ENCODE results near the gene TRIP4.
"Not testable (repeated sequence)": the region's sequence is repeated elsewhere in the genome, so short reads cannot be mapped to it uniquely, and the experiment has no call there.

Gene TRIP4

GRCh38 chr15:64381000-64381751 is 6.5 kb upstream of the TRIP4 start, which contains the start of gene PCLAF:
Gene PCLAF (minus strand): TSS chr15:64381441. CDS start chr15:64381371, 70 bp downstream.
- peak; percentile 79 for DNase-seq

DNA sequence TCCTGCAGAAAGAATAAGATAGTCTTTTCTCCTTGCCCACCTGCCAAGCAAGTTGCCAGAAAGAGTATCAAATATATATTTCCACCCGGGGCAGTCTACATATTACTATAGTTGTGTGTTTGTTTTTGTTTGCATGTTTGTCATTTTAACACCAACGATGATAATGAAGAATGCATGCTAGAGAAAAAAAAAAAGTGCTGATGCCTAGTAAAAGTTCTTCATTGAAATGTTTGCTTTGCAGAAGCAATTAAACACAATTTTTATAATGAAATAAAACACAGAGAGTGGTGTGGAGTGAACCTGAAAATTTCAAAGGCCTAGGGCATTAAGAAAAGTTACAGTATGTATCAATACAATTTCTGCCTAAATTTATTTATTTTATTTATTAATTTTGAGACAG is 3.9 kb upstream of the TRIP4 start:
- no peak for DNase-seq

GRCh38 chr15:64386291-64386690 is 1.3 kb upstream of the TRIP4 start:
- DNase-seq: no peak

- no peak for DNase-seq
Observed at GRCh38 chr15:64389036-64389435, 1.4 kb downstream of the TRIP4 start.

DNA sequence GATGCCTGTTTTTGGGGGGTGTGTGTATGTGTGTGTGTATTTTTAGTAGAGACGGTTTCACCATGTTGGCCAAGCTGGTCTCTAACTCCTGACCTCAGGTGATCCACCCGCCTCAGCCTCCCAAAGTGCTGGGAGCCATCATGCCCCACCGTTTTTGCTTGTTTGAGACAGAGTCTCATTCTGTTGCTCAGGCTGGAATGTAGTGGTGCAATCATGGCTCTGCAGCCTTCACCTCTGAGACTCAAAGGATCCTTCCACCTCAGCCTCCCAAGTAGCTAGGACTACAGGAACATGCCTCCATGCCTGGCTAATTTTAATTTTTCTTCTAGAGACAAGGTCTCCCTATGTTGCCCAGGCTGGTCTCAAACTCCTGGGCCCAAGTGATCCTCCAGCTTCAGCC is 4.8 kb downstream of the TRIP4 start:
- DNase-seq: not testable (repeated sequence)

GRCh38 chr15:64396789-64397188 is 9.2 kb downstream of the TRIP4 start:
- no peak for DNase-seq

- DNase-seq: no peak
Observed at GRCh38 chr15:64398575-64398974, 10.9 kb downstream of the TRIP4 start.

DNA sequence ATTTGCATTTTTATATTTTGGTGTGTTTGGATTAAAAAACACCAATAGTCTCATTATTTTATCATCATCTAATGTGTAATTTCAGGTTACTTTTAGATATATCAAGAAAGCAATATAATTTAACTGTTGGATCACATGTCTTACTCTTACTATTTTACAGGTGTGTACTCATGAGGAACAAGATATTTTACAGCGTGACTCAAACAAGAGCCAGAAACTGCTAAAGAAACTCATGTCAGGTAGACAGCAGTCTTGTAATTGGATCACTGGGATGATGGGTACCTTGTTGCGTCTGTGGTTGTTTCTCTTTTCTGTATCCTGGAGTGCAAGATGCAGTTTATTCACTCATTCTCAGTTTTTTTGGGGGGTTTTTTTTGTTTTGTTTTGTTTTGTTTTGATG is 12.9 kb downstream of the TRIP4 start:
- DNase-seq: no peak

DNA sequence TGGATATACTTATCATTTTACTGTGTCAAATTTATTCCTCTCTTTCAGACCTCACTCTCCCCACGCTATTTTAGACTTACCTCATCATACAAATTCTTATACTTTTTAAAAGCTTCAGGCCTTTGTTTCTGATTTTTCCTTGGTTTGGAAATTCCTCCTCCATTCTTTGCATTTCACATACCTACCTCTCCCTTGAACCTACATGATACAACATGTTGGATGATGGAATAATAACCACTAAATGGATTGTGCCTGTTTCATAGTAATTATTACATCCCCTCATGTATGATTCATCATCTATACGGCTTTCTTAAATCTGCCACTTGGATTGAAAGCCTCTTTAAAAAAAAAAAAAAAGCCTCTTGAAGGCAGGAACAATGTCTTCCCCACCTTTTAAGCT is 24.6 kb downstream of the TRIP4 start:
- DNase-seq: no peak

DNA sequence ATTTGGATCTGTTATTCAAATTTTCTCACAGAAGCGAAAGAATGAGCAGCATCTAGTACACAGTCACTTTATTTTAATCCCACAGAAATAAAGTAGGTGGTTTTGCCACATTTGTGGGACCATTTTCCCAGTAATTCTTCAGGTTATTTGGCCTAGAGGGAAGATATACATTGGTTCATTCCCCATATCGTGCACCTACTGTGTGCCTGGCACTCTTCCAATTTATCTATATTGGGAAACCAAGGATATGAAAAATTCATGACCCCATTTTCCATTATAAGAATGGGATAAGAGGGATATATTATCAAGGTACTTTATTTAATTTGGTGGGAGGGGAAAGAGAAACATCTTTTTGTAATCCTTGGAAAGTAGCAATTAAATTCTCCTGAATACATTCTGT is 35.1 kb downstream of the TRIP4 start:
- no peak for DNase-seq

- DNase-seq: no peak
Observed at GRCh38 chr15:64423970-64424369, 36.3 kb downstream of the TRIP4 start.

GRCh38 chr15:64425221-64425620 is 37.6 kb downstream of the TRIP4 start:
- no peak for DNase-seq

- no peak for DNase-seq
Observed at GRCh38 chr15:64426845-64427465, 39.3 kb downstream of the TRIP4 start.

DNA sequence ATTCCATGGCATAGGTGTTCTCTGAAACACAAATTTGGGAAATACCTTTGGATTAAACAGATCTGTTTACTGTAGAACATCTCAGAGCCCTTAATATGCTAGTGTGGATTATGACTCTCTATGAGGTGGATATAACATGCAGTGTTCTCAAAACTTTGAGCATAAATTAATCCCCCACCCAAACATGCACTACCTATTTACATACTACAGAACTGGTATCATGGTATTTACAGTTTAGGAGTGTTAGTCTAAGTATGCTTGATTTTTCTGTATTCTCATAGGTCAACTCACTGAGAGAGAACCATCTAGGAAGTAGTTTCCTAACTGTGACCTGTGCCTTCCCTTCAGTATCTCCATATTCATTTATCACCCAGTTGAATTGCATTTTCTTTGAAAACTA is 41.8 kb downstream of the TRIP4 start:
- no peak for DNase-seq

- no peak for DNase-seq
Observed at GRCh38 chr15:64430000-64430735, 42.5 kb downstream of the TRIP4 start.

DNA sequence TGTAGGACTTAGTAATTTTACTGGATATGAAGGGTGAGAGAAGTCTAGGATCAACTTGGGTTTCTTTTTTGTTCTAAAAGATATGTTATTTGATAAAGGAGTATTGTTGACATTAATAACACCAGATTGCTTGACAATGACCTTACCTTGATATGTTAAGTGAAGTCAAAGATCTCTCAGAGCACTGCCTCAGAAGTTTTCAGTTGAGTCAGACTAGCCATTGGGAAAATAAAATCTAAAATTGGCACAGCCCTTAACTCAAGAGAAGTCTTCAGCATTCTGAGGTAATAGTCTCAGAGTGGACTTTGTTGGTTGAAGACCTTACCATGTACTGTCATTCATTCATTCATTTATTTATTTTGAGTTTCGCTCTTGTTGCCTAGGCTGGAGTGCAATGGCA is 50.3 kb downstream of the TRIP4 start:
- no peak for DNase-seq

DNA sequence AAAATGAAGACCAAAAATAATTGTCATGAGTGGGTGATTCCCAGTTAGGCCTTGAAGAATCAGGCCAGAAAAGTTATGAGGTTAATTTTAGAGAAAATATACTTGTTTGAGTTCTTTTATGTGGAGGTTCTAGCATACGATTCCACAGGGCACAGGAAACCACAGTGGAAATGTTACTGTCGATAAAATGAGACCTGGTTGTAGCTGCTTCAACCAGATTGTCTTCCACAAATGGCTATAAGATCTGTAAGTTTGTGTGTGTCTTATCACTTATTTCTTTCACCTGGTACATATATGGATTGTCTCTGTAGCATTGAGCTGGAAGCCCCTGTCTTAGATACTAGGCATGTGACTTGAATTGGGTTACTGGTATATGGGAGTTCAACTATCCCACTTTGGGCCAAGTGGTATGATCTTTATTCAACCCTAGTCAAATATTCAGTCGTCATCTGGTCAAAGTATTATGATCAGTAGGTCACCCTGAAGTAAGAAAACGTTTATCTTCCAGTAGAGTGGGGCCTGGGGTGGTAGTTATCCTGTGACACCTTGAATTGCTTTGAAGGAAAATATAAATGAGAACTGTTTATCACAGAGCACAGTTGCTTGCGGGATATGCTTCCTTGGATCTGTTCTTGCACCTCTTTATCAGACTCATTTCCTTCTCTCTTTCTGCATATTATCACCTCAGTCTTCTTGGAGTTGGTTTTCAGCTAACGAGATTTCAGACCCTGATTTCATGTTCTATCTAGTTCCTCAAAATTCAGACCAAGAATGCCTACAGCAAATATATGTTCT is 51.2 kb downstream of the TRIP4 start:
- no peak for DNase-seq

DNA sequence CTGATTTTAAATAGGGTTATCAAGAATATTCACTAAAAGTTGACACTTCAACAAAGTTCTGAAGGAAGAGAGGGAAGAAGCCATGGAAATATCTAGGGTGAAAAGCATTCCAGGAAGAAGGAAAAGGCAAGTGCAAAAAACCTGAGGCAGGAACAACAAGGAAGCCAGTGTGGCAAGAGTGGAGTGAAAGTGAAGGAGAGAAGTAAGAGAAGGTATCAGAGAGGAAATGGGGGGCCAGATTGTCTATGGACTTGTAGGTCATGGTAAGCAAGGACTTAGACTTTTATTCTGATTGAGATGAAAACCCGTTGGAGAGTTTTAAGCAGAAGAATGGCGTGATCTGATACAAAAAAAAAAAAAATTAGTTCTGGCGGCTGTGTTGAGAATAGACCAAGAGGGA is 54.2 kb downstream of the TRIP4 start:
- DNase-seq: no peak

GRCh38 chr15:64443016-64443415 is 55.4 kb downstream of the TRIP4 start:
- no peak for DNase-seq

GRCh38 chr15:64443747-64444621 is 56.3 kb downstream of the TRIP4 start:
- DNase-seq: no peak

DNA sequence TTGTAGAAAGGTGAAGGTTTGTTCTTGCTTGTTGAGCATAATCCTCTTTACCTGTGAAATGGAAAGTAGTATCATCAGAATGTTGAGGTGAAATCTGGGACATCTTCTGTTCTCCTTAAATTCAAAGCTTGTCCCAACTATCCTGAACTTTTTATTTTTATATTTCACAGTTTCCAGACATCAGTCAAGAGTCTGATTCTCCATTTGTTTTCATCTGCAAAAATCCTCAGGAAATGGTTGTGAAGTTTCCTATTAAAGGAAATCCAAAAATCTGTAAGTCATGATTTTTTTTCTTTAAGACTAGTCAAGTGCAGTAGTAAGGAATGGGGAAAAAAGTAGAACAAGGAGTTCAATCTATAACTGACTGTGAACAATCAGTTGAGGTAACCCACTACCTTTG is 57.2 kb downstream of the TRIP4 start:
- DNase-seq: no peak
